ENCODE measurements around the gene PBX1. TPM values are rescaled to one million over a fixed set of nuclear protein-coding genes. Genes with fewer than 3 reads are reported as not detected.

The PBX1 gene
- total and polyA plus RNA-seq, 2 of the 4 experiments (the other 2 are of a cell fraction): 13.9 to 17.9 TPM

GRCh38 chr1:164640686-164641352 is 81.8 kb downstream of the PBX1 start:
- no TSS peak for BruUV-seq (replicated peaks)
- intact Hi-C loops (cut with micrococcal nuclease) (loop anchor here (5.0 kb wide), 1 partner anchor 131 kb away; no protein-coding TSS in a partner anchor), in situ Hi-C loops (cut with MboI; ENCODE audit: low sequenced_read_pairs) (no loop called here)

More at GRCh38 chr1:164640686-164641352, 81.8 kb downstream of the PBX1 start:
- dilution Hi-C loops (cut with HindIII; ENCODE audit: low sequenced_read_pairs, unreplicated experiment): no loop called here
- Histone ChIP-seq H3K14ac (replicated peaks; ENCODE audit: low read depth, low read length) (no peak overlapping the region), H4K8ac (ENCODE audit: low read depth in 2 of 2, low read length in 2 of 2) (no peak overlapping the region), H2BK5ac (ENCODE audit: low read depth, low read length, poor library complexity, severe bottlenecking) (peak overlapping the region; percentile 13), H2BK15ac (ENCODE audit: low read depth, low read length) (no peak overlapping the region), H3K4ac (ENCODE audit: low read depth, low read length) (no peak overlapping the region), H2AK5ac (ENCODE audit: low read depth, low read length) (peak overlapping the region; percentile 54; the same call in 1 of the 2 replicates), H2BK120ac (ENCODE audit: low read depth, low read length) (no peak overlapping the region), H3K9ac (ENCODE audit: low read depth, low read length) (no peak overlapping the region), H3K23ac (ENCODE audit: low read depth, low read length) (no peak overlapping the region), H3K9me3 (ENCODE audit: control insufficient read depth, insufficient read depth, low read length) (no peaks in the 10 kb centered on the region), H3K27me3 (ENCODE audit: control insufficient read depth, insufficient read depth, low read length) (no peaks in the 10 kb centered on the region), H4K5ac (ENCODE audit: low read depth, low read length) (no peak overlapping the region; the same call in 1 of the 2 replicates), H4K91ac (ENCODE audit: insufficient read depth, low read depth, low read length) (no peak overlapping the region), H3K9me1 (ENCODE audit: insufficient read depth, low read length) (peaks cover 13% of the 10 kb centered on the region; the same call in 1 of the 2 replicates), H3K4me1 (ENCODE audit: control insufficient read depth, insufficient read depth, low read length) (peaks cover 20% of the 10 kb centered on the region), H2BK20ac (ENCODE audit: low read depth, low read length) (no peak overlapping the region), H3K56ac (ENCODE audit: extremely low read depth, insufficient read depth, low read length) (no peak overlapping the region), H3K4me3 (ENCODE audit: insufficient read depth, low read depth, low read length) (no peak overlapping the region), H2AK9ac (replicated peaks; ENCODE audit: low read depth, low read length, poor library complexity) (no peak overlapping the region), H3K36me3 (ENCODE audit: control insufficient read depth, insufficient read depth, low read length) (peaks cover 14% of the 10 kb centered on the region), H3K4me2 (ENCODE audit: low read depth, low read length) (no peak overlapping the region), H3K27ac (ENCODE audit: insufficient read depth, low read length) (no peak overlapping the region), H4K20me1 (ENCODE audit: insufficient read depth, low read length) (no peaks in the 10 kb centered on the region; the same call in 1 of the 2 replicates), H3K79me1 (ENCODE audit: low read depth in 1 of 2, low read length in 2 of 2) (peaks cover 9 to 22% of the 10 kb centered on the region in 2 experiments; a peak in 3 of 4 replicates), H3K18ac (ENCODE audit: low read depth, low read length) (peak overlapping the region; percentile 24; the same call in 1 of the 2 replicates), H2AFZ (replicated peaks; ENCODE audit: low read length, poor library complexity) (no peak overlapping the region)
- DNase-seq: no peak
- ATAC-seq (ENCODE audit: low read depth): no peak
- WGBS, 2 experiments (ENCODE audit: extremely low coverage in 2 of 2, insufficient read length in 1 of 2): 100% methylated on average over 3 of the region's 5 CpGs; no CpG with 5 or more reads in 1 of the 2 experiments
- TF ChIP-seq MAFK (IDR thresholded peaks at IDR 0.05; ENCODE audit: low read depth, low read length) (no peak), SMC3 (IDR thresholded peaks at IDR 0.05; ENCODE audit: low read depth, low read length) (no peak), MAZ (IDR thresholded peaks at IDR 0.05; ENCODE audit: borderline replicate concordance, low read depth, low read length) (no peak), BHLHE40 (IDR thresholded peaks at IDR 0.05; ENCODE audit: low read depth, low read length) (no peak), FOS (IDR thresholded peaks at IDR 0.05; ENCODE audit: low read depth, low read length) (no peak), CHD1 (IDR thresholded peaks at IDR 0.05; ENCODE audit: low read depth, low read length) (no peak), CTCF (conservative IDR thresholded peaks at IDR 0.05; ENCODE audit: low read depth, low read length) (no peak), USF2 (IDR thresholded peaks at IDR 0.05; ENCODE audit: low read depth, low read length) (no peak), MXI1 (IDR thresholded peaks at IDR 0.05; ENCODE audit: borderline replicate concordance, low read depth, low read length) (no peak), RCOR1 (IDR thresholded peaks at IDR 0.05; ENCODE audit: insufficient replicate concordance, low read length) (no peak), CEBPB (IDR thresholded peaks at IDR 0.05; ENCODE audit: low read depth, low read length) (no peak), RFX5 (IDR thresholded peaks at IDR 0.05; ENCODE audit: low read depth, low read length) (no peak), ELK1 (IDR thresholded peaks at IDR 0.05; ENCODE audit: borderline replicate concordance, low read depth, low read length) (no peak)
- ChIA-PET POLR2A (ENCODE audit: unreplicated experiment) (no interaction called here), CTCF (interaction anchor here (1.1 to 1.6 kb wide), 2 partner anchors 16 to 33 kb away, joined by 3 read pairs; no protein-coding TSS in a partner anchor)
